Muscle layer of duodenum (tissue), 2 donors: ENCODE data around the gene KLHL21.
A peak's percentile ranks its signal among the peaks of the same experiment; 100 is the strongest.

Source experiments
- H3K27ac ChIP-seq: one replicate; pipeline ENCODE4 v1.7.0; 2013; ENCODE audit warnings: mild to moderate bottlenecking, low read length
- H3K27me3 ChIP-seq: one replicate; pipeline ENCODE4 v1.7.0; 2013; ENCODE audit warnings: low read depth, mild to moderate bottlenecking, control low read depth, low read length
- H3K36me3 ChIP-seq, 2 donors: one replicate each; pipeline ENCODE4 v1.7.0; 2013; ENCODE audit warnings: low read length in 2 of 2, control low read depth in 1 of 2, mild to moderate bottlenecking in 1 of 2; ENCODE audit not compliant: insufficient read depth in 2 of 2, control insufficient read depth in 1 of 2
- H3K4me1 ChIP-seq, 2 donors: one replicate each; pipeline ENCODE4 v1.7.0; 2013; ENCODE audit warnings: low read length in 2 of 2, mild to moderate bottlenecking in 2 of 2, control low read depth in 1 of 2, moderate library complexity in 1 of 2; ENCODE audit not compliant: insufficient read depth in 2 of 2, control insufficient read depth in 1 of 2
- H3K4me3 ChIP-seq, 2 donors: one replicate each; pipeline ENCODE4 v1.7.0; 2013; ENCODE audit warnings: low read length in 2 of 2, low read depth in 1 of 2, mild to moderate bottlenecking in 1 of 2
- H3K9me3 ChIP-seq, 2 donors: one replicate each; pipeline ENCODE4 v1.7.0; 2013; ENCODE audit warnings: low read length in 2 of 2, control low read depth in 1 of 2, mild to moderate bottlenecking in 1 of 2; ENCODE audit not compliant: control insufficient read depth in 1 of 2
- donor health status: healthy.

The KLHL21 gene

DNA sequence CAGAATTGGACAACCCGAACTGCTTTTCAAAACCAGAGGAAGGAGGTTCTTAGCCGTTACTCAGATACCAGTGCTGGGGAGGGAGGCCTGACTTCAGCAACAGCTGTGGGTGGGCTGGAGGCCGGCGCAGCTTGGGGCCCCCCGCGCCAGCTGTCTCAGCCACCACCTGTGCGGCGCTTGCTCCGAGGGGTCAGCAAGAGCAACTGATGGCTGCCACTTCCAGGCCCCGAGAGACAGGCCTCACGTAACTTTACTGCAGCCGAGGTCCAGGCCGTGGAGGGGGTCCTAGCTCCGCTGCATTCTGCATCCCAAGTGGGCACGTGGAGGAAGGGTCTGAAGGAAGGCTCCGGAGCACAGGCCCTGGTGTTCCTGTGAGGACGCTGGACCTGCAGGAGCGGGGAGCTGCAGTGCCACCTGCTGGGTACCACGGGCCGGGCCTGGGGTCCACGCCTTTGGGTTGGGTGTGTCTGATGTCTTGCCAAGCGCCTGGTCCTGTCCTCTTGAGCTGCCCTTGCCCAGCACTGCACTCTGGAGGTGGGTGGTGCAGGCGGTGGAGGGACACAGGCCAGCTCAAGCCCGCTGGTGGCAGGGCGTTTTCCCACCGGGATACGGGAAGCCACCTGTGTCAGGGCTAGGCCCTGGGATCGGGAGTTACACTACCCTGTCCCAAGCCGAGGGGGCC, 31.8 kb upstream of the KLHL21 start:
- no peak overlapping the region for H3K4me3 ChIP-seq
- no peaks in the 10 kb centered on the region for H3K4me1 ChIP-seq
- no peaks in the 10 kb centered on the region for H3K9me3 ChIP-seq
- no peaks in the 10 kb centered on the region for H3K27me3 ChIP-seq
- peaks cover 48 to 60% of the 10 kb centered on the region in 2 donors for H3K36me3 ChIP-seq
- no peak overlapping the region for H3K27ac ChIP-seq

- Histone ChIP-seq H3K4me1 (no peaks in the 10 kb centered on the region), H3K36me3 (peaks cover 45 to 57% of the 10 kb centered on the region in 2 donors), H3K4me3 (no peak overlapping the region), H3K27me3 (no peaks in the 10 kb centered on the region), H3K27ac (no peak overlapping the region), H3K9me3 (no peaks in the 10 kb centered on the region)
These were observed 30.2 kb upstream of the KLHL21 start for GRCh38 chr1:6632588-6633514.

DNA sequence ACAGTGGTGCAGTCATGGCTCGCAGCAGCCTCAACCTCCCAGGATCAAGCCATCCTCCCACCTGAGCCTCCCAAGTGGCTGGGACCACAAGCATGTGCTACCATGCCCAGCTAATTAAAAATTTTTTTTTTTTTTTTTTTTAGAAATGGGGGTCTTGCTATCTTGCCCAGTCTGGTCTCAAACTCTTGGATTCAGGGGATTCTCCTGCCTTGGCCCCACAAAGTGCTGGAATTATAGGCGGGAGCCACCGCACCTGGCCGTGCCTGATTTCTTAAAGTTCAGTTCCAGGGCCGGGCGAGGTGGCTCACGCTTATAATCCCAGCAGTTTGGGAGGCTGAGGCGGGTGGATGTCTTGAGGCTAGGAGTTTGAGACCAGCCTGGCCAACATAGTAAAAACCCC, 28.4 kb upstream of the KLHL21 start:
- Histone ChIP-seq H3K27me3 (no peaks in the 10 kb centered on the region), H3K36me3 (peaks cover 27 to 43% of the 10 kb centered on the region in 2 donors), H3K9me3 (no peaks in the 10 kb centered on the region), H3K27ac (no peak overlapping the region), H3K4me3 (no peak overlapping the region), H3K4me1 (peaks cover 0 to 12% of the 10 kb centered on the region in 2 donors)

DNA sequence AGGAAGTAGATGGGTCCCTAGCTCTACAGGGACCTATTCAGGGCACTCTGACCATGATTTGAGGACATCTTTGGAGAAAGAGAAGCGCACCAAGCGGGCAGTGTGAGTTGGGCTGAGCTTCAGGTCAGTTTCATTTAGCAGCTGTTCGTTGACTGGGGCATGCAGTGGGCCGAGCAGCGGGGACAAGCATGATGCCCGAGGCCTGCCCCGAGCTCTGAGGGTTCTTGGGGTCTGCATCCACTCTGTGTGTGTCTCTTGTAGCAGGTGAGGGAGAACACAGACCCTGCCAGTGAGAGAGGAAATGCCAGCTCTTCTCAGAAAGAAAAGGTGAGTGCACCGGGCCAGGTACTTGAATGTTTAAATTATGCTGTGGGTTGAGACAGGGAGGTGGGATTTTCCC, 27.4 kb upstream of the KLHL21 start:
- H3K4me3 ChIP-seq, result no peak overlapping the region
- no peaks in the 10 kb centered on the region for H3K9me3 ChIP-seq
- peaks cover 23 to 38% of the 10 kb centered on the region in 2 donors for H3K36me3 ChIP-seq
- no peak overlapping the region for H3K27ac ChIP-seq
- H3K4me1 ChIP-seq, result peaks cover 0 to 14% of the 10 kb centered on the region in 2 donors
- H3K27me3 ChIP-seq, result no peaks in the 10 kb centered on the region

- peaks cover 21 to 37% of the 10 kb centered on the region in 2 donors for H3K36me3 ChIP-seq
- H3K27ac ChIP-seq, result no peak overlapping the region
- peaks cover 0 to 20% of the 10 kb centered on the region in 2 donors for H3K4me1 ChIP-seq
- no peak overlapping the region for H3K4me3 ChIP-seq
- no peaks in the 10 kb centered on the region for H3K9me3 ChIP-seq
- H3K27me3 ChIP-seq, result no peaks in the 10 kb centered on the region
These were observed 26.4 kb upstream of the KLHL21 start for GRCh38 chr1:6628971-6629479.

GRCh38 chr1:6627841-6628545, 25.3 kb upstream of the KLHL21 start:
- Histone ChIP-seq H3K27me3 (no peaks in the 10 kb centered on the region), H3K36me3 (peaks cover 15 to 32% of the 10 kb centered on the region in 2 donors), H3K27ac (no peak overlapping the region), H3K4me1 (peaks cover 0 to 20% of the 10 kb centered on the region in 2 donors), H3K9me3 (no peaks in the 10 kb centered on the region), H3K4me3 (no peak overlapping the region)

GRCh38 chr1:6627031-6627430, 24.4 kb upstream of the KLHL21 start:
- Histone ChIP-seq H3K36me3 (peaks cover 15 to 32% of the 10 kb centered on the region in 2 donors), H3K4me3 (no peak overlapping the region), H3K27me3 (no peaks in the 10 kb centered on the region), H3K4me1 (peaks cover 0 to 20% of the 10 kb centered on the region in 2 donors), H3K27ac (no peak overlapping the region), H3K9me3 (no peaks in the 10 kb centered on the region)

DNA sequence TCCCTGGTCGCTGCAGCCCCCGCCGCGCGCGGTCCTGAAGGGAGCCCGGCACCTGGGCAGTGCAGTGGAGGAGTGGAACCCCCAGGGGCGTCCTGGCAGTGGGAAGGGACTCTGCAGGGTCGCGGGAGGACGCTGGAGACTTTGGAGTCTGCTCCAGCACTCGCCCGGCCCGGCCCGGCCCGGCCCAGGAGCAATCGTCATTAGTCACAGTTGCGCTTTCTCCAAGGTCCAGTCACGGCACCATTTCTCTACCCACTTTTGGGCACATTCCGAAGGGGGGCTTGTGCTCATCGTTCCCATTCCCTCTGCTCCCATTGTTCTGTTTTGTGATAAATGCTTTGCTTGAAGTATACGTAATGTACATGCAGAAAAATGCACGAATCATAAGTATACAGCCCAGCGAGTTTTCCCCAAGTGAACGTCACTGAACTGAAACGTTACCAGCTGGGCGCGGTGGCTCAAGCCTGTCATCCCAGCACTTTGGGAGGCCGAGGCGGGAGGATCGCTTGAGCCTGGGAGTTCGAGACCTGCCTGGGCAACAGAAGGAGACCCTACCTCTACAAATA, 23.0 kb upstream of the KLHL21 start:
- Histone ChIP-seq H3K9me3 (no peaks in the 10 kb centered on the region), H3K27ac (peak overlapping the region; percentile 56), H3K27me3 (no peaks in the 10 kb centered on the region), H3K4me3 (peak overlapping the region; percentile 78 to 80), H3K4me1 (peaks cover 0 to 20% of the 10 kb centered on the region in 2 donors), H3K36me3 (peaks cover 25 to 41% of the 10 kb centered on the region in 2 donors)

GRCh38 chr1:6624710-6625583, 22.3 kb upstream of the KLHL21 start, which contains the start of gene THAP3:
Gene THAP3, plus strand, starts transcription at chr1:6624868. Its CDS starts 351 bp downstream, at chr1:6625219.
- Histone ChIP-seq H3K36me3 (peaks cover 30 to 41% of the 10 kb centered on the region in 2 donors), H3K4me1 (peaks cover 0 to 20% of the 10 kb centered on the region in 2 donors), H3K27me3 (no peaks in the 10 kb centered on the region), H3K27ac (peak within 1 kb of the TSS; percentile 56), H3K9me3 (no peaks in the 10 kb centered on the region), H3K4me3 (peak within 1 kb of the TSS; percentile 78 to 80)
